Measurements from ENCODE around the gene PLCB1. TPM values are rescaled to one million over a fixed set of nuclear protein-coding genes. Genes with fewer than 3 reads are reported as not detected.

The PLCB1 gene
- total and polyA plus RNA-seq, 2 of the 4 experiments (the other 2 are of a cell fraction): 5.6 to 16.1 TPM

GRCh38 chr20:8670207-8670892, 538.3 kb downstream of the PLCB1 start:
- Histone ChIP-seq H4K91ac (ENCODE audit: insufficient read depth, low read depth, low read length) (no peak overlapping the region), H2BK5ac (ENCODE audit: low read depth, low read length, poor library complexity, severe bottlenecking) (no peak overlapping the region), H3K9me3 (ENCODE audit: control insufficient read depth, insufficient read depth, low read length) (no peaks in the 10 kb centered on the region), H3K4me2 (ENCODE audit: low read depth, low read length) (no peak overlapping the region), H2AK9ac (replicated peaks; ENCODE audit: low read depth, low read length, poor library complexity) (no peak overlapping the region), H3K56ac (ENCODE audit: extremely low read depth, insufficient read depth, low read length) (no peak overlapping the region), H3K4me1 (ENCODE audit: control insufficient read depth, insufficient read depth, low read length) (no peaks in the 10 kb centered on the region), H3K27me3 (ENCODE audit: control insufficient read depth, insufficient read depth, low read length) (no peaks in the 10 kb centered on the region), H4K5ac (ENCODE audit: low read depth, low read length) (no peak overlapping the region), H3K23ac (ENCODE audit: low read depth, low read length) (no peak overlapping the region), H2BK20ac (ENCODE audit: low read depth, low read length) (no peak overlapping the region), H2BK120ac (ENCODE audit: low read depth, low read length) (no peak overlapping the region), H3K9ac (ENCODE audit: low read depth, low read length) (no peak overlapping the region), H4K8ac (ENCODE audit: low read depth in 2 of 2, low read length in 2 of 2) (no peak overlapping the region), H2BK15ac (ENCODE audit: low read depth, low read length) (no peak overlapping the region), H2AK5ac (ENCODE audit: low read depth, low read length) (no peak overlapping the region), H3K4ac (ENCODE audit: low read depth, low read length) (no peak overlapping the region), H3K18ac (ENCODE audit: low read depth, low read length) (no peak overlapping the region), H4K20me1 (ENCODE audit: insufficient read depth, low read length) (no peaks in the 10 kb centered on the region), H3K14ac (replicated peaks; ENCODE audit: low read depth, low read length) (no peak overlapping the region), H3K4me3 (ENCODE audit: insufficient read depth, low read depth, low read length) (no peak overlapping the region), H3K36me3 (ENCODE audit: control insufficient read depth, insufficient read depth, low read length) (peaks cover 2% of the 10 kb centered on the region; the same call in 1 of the 2 replicates), H3K79me1 (ENCODE audit: low read depth in 1 of 2, low read length in 2 of 2) (no peaks in the 10 kb centered on the region), H3K27ac (ENCODE audit: insufficient read depth, low read length) (no peak overlapping the region), H2AFZ (replicated peaks; ENCODE audit: low read length, poor library complexity) (no peak overlapping the region), H3K9me1 (ENCODE audit: insufficient read depth, low read length) (no peaks in the 10 kb centered on the region)
- DNase-seq: no peak
- TF ChIP-seq MAFK (IDR thresholded peaks at IDR 0.05; ENCODE audit: low read depth, low read length) (no peak), MXI1 (IDR thresholded peaks at IDR 0.05; ENCODE audit: borderline replicate concordance, low read depth, low read length) (no peak)
- dilution Hi-C loops (cut with HindIII; ENCODE audit: low sequenced_read_pairs, unreplicated experiment): no loop called here
- WGBS, 2 experiments (ENCODE audit: extremely low coverage in 2 of 2, insufficient read length in 1 of 2): 100% methylated on average over 1 of the region's 4 CpGs; no CpG with 5 or more reads in 1 of the 2 experiments
- ChIA-PET CTCF (interaction anchor here (0.5 to 1.1 kb wide), 3 partner anchors 10 to 1172 kb away, joined by 3 read pairs; no protein-coding TSS in a partner anchor), POLR2A (ENCODE audit: unreplicated experiment) (no interaction called here)
- in situ Hi-C loops (cut with MboI; ENCODE audit: low sequenced_read_pairs): no loop called here
- BruUV-seq (replicated peaks): no TSS peak
- ATAC-seq (ENCODE audit: low read depth): no peak
- intact Hi-C loops (cut with micrococcal nuclease): no loop called here
